UCSD-AML1 (cell line): ENCODE measurements around the gene COG6.
A peak's percentile ranks its signal among the peaks of the same experiment; 100 is the strongest.

ENCODE experiments used
- DNase-seq: peaks from one replicate; lab custom pipeline; 2025; ENCODE audit not compliant: unreplicated experiment; lab: John Stamatoyannopoulos, UW

COG6 gene

DNA sequence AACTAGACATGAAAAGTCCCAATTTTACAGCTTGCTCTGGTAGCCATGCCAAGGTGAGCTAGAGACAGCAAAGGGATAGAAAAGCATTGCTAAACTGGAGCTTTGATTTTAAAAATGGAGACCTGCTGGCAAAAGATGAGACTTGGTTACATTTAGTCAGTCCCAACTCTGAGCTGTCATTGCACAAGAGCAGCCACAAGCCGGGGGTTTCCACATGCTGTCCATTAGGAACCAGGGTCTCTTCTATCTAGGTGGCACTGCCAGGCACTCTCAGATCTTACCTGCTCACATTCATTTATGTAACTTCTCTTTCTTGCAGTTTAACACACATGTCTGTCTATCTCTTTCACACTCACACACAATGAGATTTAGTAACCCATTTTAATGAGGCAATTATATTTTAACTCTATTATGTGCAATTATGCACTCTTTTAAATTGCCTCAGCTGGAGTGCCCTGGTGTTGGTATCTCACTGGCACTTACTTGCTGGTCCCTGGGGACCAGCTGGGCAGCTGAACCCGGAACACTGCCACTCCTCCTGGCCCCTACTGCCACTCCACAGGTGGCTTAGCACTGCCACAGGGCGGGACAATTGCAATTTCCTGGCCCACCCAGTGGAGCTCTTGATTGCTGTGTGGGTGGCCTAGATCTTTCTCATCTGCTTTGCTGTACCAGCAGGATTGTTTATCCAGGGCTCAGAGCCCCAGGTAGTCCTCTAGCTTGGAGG is 112.5 kb downstream of the COG6 start:
- no peak for DNase-seq

DNA sequence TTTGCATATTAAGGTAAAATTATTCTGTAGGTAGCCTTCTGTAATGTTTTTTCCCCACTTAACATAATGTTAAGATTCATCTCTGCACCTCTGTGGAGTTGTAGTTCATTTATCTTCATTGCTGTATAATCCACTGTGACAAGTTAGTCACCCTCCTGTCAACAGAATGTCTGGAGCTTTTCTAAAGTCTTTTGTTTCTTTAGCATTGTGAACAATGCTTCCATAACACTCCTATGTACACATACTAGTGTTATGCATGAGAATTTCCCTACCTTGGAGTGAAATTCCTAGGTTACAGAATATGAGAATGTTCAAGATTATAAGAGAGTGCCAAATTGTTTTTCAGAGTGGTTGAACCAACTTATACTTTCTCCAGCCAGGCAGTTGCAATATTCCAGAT is 113.5 kb downstream of the COG6 start:
- no peak for DNase-seq

DNA sequence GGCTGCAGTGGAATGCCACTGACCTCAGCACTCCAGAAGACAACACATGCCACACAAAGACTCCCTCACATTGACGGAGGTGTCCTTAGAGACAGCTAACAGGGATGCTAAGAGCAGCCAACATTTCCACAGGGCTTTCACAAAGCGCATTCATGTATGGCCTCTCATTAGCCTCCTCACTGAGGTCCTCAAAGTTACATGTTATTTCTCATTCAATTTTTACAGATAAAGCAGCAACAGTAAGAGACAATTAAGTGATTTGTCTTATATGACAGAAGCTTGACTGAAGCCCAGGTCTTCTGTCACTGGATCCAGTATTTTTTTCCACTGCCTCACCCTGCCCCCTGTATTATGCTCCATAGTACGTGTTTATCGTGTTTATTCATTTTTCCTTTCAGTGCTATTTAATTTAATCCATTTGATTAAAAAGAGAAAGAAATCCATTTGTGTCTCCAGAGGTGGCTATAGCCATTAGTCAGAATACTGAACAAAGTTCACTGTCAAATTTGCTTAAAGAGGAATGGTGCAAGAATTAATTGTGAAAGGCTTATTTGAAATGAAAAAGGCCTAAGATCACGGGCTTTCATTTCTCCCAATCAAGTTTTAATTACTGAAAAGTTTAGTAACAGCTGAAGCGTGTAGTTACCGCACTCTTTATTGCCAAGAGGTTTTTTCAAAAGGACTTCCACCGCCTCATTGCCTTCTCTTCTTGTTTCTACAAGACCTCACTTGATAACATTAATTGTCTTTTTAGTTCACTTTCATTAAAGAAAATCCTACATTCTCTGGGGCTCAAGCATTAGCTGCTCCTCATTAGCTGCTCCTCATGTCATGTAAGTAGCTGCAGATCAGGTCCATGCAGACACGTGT is 115.0 kb downstream of the COG6 start:
- DNase-seq = no peak

DNA sequence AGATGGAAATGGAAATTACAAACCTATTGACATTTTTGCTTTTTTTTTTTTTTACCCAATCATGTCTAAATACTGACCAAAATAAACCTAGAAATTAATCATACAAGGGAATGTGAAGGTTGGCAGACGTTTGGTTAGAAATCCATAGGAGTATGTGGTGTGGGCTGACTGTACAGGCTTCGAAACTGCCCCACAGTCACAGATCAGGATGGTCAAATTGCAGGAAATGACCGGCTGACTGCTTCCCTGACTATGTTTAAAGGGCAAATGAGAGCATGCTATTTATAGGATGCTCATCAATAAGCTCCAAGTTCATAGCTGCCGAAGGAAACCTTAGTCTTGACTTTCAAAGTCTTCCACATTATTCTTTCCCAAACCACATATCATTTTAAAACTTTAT is 118.4 kb downstream of the COG6 start:
- DNase-seq = no peak

DNA sequence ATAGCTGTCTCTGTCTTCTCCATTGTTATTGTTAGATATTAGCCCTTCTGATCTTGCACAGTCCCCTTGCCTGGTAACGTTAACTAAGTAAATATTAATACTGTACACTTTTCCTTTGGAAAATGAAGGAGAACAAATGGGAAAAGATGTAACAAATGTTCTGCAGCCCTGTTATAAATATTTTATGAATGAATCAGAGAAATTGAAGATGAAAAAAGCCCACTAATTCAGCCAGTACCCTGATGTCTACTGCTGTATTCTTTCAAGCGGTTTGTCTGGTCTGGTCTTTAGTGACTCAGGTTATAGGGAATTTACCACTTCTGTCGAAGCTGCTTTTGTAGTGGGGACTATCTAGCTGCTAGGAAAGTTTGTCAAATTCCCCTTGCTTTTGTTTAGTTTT is 121.0 kb downstream of the COG6 start:
- no peak for DNase-seq

DNA sequence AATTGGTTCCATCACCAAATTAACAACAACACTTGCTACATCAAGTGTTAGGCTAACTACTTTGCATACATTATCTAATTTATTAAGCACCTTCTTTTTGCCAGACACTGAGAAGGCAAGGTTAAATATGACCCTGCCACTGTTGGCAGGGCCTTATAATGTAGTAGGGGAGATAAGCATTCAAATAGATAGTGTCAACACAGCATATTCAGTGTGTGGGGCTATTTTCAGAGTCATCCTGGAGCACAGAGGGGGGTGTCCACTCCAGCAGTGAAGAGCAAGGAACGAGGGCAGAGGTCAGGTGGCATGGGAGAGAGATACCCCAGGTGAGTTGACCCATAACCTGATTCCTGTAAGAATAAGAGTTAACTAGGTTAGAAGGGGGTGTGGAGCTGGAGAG is 121.6 kb downstream of the COG6 start:
- no peak for DNase-seq

DNA sequence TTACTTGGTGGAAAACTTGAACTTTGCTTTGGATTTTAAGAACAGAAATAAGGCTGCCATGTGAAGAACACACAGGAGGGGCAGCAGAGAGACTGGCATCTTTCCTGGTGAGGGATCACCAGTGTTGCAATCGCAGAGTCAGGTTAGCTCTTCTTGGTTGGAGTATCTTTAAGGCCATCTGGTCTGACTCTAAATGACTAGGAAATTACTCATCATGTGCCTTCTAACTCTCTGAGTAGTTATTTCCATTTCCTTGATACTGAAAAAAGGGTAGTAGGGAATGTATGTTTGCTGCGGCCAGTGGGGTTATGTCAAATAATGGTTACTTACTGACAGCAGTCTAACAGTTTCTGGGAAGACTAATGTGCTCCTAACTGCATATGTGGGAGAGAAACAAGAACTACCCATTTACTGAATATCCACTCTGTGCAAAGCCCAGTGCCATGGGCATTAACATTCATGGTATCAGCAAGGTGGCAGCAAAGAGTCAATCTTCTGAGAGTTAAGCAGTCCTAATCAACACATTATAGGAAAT is 122.1 kb downstream of the COG6 start:
- peak; percentile 26 for DNase-seq

DNA sequence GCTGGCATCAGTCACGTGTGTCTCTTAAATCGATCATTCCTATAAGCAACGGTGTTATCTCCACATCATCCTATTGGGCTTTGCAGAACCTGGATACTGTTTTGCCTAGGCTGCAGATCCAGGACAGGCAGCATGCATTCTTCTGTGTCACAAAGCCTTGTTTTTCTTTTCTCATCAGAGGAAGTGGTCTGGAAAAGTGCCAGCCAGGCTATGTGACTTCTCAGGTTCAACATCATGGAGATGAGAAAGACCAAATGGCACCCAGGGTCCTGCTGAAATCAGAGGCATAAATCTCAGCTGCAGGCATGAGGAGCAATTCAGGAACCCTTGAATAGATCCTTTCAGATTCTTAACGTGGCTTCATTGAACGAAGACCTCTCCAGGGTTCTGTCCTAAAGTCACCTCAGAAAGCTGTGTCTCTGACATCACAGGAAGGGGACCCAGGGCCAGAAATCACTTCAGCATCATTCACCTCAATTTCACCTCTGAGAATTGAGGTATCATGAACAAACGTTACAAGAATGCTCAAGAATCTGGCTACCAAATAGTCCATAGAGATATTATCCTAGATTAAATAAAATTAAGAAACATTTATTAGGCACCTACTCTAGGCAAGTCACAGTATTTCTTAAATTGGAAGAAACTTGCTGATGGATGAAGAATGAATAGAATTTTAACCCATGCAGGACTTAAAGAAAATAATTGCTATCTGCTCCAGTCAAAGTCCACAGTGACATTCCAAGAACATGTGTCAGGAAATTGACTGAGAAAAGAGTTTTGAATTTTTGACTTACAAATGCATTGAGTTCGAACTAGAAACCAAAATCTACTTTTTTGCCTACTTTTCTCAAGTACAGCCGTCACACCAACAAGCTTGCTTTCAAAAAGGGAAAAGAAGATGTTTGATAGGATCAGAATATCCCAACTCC is 124.1 kb downstream of the COG6 start:
- no peak for DNase-seq

DNA sequence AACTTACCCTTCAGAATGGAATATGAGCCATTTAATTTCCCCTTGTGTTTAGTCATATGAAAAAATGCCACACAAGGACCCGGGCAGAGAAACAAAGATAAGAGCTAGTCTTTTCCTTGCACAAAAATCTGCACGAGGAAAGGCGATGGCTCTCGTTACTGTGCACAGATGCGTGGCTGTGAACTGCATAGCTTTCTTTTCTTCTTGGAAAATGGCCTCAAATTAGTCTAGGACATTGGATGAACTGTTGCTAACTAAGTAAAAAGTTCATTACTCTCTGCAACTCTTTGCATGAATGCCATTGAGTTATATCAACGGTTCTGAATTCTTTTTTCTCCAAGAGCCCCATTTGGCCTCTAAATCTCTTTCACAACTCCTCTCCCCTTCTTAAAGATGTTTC is 125.2 kb downstream of the COG6 start:
- no peak for DNase-seq

DNA sequence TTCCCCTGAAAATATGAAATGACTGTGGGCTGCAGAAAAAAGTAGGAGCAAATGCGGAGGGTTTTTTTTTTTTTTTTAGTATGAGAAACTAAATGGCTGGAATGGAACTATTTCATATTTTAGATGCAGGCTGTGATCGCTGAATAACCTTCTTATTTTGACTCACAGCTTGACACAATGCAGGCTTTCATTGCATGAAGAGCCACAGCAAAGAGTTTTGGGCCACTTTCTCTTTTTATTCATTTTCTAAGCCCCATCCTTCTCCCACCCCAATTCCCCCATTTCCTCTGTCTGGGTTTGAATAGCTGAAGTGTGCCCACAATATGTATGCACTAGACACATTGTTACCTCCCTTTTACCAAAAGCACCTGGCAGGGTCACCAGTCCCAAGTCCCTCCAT is 125.9 kb downstream of the COG6 start:
- no peak for DNase-seq

DNA sequence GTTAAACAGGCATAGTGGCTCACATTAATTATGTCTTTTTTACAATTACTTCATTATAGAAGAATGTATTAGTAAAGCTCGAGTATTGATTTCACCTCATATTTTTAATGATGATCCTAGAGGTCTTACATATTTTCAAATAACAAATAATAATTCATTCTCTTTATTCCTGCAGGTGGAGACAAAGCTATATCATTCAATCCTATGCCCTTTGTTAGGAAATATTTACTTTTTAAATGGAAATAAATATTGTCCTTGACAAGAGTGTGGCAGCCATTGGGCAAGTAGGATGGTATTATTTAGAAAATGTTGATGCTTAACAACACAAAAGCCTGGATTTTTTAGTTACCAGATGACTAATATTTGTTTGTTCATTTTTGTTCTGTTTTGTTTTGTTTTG is 127.6 kb downstream of the COG6 start:
- DNase-seq = no peak

DNA sequence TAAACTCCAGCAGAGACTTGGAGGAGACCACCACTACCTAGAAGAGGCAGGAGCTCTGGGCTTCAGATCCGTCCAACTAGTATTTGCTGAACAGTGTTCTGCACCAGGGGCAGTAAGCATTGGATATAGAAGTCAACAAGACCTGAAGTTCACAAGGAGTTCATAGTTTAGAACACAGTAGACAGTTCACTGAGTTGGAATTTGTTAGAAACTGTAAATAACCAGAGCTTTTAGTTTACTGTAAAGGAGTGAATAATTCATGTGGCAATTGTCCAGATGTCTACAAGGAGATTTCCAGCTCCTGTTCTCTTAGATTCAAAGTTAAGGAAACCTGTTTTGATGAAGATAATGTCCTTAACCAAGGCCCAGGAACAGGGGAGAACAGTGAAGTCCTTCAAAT is 128.9 kb downstream of the COG6 start:
- no peak for DNase-seq

DNA sequence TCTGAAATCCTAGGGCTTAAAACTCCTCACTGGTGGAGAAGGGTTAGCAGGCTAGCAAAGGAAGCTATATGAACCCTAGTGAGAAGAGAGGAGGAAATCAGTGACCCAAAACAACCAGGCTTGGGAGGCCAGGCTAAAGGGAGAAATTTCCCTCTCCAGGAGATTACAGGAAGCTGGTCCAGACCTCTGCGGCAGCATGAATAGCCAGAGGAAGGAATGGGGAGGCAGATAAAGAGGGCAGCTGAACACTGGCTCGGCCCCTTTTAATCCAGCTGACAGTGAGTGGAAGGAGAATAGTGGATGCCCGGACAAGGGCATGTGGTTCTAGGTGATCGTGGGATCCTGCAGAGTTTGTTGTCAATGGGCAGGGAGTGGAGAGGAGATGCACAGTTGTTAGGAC is 130.6 kb downstream of the COG6 start:
- DNase-seq = peak; percentile 56

DNA sequence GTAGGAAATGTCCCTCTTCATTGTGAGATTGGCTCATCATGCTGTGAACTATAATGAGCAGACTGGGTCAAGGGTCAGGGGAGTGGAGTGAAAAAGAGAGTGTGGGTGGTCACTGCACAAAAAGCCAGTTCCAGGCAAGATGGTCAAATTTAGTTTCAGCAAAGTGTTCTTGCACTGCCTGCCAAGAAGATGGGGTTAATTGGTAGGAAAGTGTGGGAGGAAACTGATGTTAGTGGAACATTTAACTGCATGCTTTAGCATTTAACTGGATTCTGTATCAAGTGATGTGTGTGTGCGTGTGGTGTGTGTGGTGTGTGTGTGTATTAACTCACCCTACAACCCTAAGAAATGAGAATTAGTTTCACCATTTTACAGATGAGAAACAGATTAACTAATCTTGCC is 131.6 kb downstream of the COG6 start:
- no peak for DNase-seq

DNA sequence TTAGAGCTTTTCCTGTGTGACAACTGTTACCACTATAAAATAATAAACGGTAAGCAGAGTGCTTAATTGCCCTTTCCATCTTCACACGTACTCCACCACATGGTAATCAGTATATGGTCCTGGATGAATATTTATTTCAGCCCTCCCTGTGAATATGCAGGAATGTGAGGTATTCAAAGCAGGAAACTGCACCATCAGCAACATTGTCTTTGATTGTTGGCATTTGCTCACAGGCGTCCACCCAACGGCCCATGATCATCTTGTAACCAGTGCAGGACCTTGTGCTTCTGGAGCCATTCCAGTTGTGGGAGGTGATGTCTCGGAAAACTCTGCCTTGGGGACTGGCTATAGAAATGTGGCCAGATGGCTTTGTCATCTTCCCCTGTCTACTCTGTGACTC is 132.6 kb downstream of the COG6 start:
- DNase-seq = no peak

DNA sequence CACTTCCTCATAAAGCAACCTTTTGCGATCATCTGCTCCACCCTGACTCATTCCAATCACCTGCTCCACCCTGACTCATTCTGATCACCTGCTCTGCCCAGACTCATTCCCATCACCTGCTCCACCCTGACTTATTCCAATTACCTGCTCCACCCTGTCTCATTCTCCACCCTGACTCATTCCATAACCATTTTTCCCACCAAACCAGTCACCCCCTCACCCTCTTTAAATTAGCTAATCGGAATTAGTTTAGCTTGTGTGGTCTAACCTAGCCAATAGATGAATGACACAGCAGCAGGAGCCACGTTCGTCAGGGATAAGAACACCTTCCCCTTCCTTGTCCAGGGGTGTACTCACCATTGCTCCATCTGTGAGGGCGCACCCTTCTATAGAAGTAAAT is 134.0 kb downstream of the COG6 start:
- DNase-seq = no peak
